ENCODE results near the gene TBX4. TPM values are rescaled to one million over a fixed set of nuclear protein-coding genes. Genes with fewer than 3 reads are reported as not detected.

Gene TBX4
- total and polyA plus RNA-seq, 2 of the 13 experiments (the other 11 are each of a cell fraction or from before 2014, with no cell fraction given): 0.11 to 1.1 TPM

- TF ChIP-seq MNT (IDR thresholded peaks at IDR 0.05) (no peak), LCORL (IDR thresholded peaks at IDR 0.05) (no peak), LCORL (CRISPR knock-in tag; IDR thresholded peaks at IDR 0.05) (0 out of 2 replicates have a peak, but pooled peaks have one; percentile 10), ARHGAP35 (CRISPR knock-in tag; IDR thresholded peaks at IDR 0.05; ENCODE audit: borderline replicate concordance) (no peak), ZBTB14 (CRISPR knock-in tag; IDR thresholded peaks at IDR 0.05) (no peak), HOXA5 (CRISPR knock-in tag; IDR thresholded peaks at IDR 0.05) (no peak), ZSCAN29 (CRISPR knock-in tag; conservative IDR thresholded peaks at IDR 0.05) (0 out of 2 replicates have a peak, but pooled peaks have one; percentile 10), KLF12 (CRISPR knock-in tag; IDR thresholded peaks at IDR 0.05; ENCODE audit: borderline replicate concordance) (peak; percentile 14; the same call in 1 of the 2 replicates), GTF3A (CRISPR knock-in tag; conservative IDR thresholded peaks at IDR 0.05) (peak; percentile 83; the same call in 1 of the 2 replicates), ZNF879 (CRISPR knock-in tag; IDR thresholded peaks at IDR 0.05) (no peak), GTF2F1 (IDR thresholded peaks at IDR 0.05; ENCODE audit: low read length) (no peak), ZNF562 (CRISPR knock-in tag; IDR thresholded peaks at IDR 0.05; ENCODE audit: borderline replicate concordance) (no peak), ZNF724P (CRISPR knock-in tag; IDR thresholded peaks at IDR 0.05; ENCODE audit: borderline replicate concordance) (0 out of 2 replicates have a peak, but pooled peaks have one; percentile 31), MAZ (IDR thresholded peaks at IDR 0.05; ENCODE audit: borderline replicate concordance, low read depth, low read length) (no peak), MAZ (CRISPR knock-in tag; IDR thresholded peaks at IDR 0.05; ENCODE audit: low read depth) (no peak), KMT2A (CRISPR knock-in tag; IDR thresholded peaks at IDR 0.05) (0 out of 2 replicates have a peak, but pooled peaks have one; percentile 3), HNRNPLL (IDR thresholded peaks at IDR 0.05; ENCODE audit: low read depth, low read length, poor library complexity, severe bottlenecking) (no peak), SALL2 (CRISPR knock-in tag; IDR thresholded peaks at IDR 0.05) (0 out of 2 replicates have a peak, but pooled peaks have one; percentile 10), MYPOP (CRISPR knock-in tag; IDR thresholded peaks at IDR 0.05) (no peak), HNF4G (IDR thresholded peaks at IDR 0.05; ENCODE audit: borderline replicate concordance, low read depth, low read length) (no peak), HNF4G (CRISPR knock-in tag; IDR thresholded peaks at IDR 0.05; ENCODE audit: borderline replicate concordance, low read depth) (0 out of 2 replicates have a peak, but pooled peaks have one; percentile 10), ZSCAN9 (CRISPR knock-in tag; IDR thresholded peaks at IDR 0.05; ENCODE audit: borderline replicate concordance) (no peak)
These were observed 3.3 kb downstream of the TBX4 start (continued) for GRCh38 chr17:61455324-61456060.

Measured in HepG2 (cell line).